Germinal center (tissue), 1 donor: ENCODE data around the gene DLG1.
"Not testable (repeated sequence)": the region's sequence is repeated elsewhere in the genome, so short reads cannot be mapped to it uniquely, and the experiment has no call there.

Experiments used
- DNase-seq: peaks from one replicate; pipeline ENCODE4 v3.0.0; 2012; ENCODE audit warnings: mixed read lengths, low spot score

Gene DLG1

DNA sequence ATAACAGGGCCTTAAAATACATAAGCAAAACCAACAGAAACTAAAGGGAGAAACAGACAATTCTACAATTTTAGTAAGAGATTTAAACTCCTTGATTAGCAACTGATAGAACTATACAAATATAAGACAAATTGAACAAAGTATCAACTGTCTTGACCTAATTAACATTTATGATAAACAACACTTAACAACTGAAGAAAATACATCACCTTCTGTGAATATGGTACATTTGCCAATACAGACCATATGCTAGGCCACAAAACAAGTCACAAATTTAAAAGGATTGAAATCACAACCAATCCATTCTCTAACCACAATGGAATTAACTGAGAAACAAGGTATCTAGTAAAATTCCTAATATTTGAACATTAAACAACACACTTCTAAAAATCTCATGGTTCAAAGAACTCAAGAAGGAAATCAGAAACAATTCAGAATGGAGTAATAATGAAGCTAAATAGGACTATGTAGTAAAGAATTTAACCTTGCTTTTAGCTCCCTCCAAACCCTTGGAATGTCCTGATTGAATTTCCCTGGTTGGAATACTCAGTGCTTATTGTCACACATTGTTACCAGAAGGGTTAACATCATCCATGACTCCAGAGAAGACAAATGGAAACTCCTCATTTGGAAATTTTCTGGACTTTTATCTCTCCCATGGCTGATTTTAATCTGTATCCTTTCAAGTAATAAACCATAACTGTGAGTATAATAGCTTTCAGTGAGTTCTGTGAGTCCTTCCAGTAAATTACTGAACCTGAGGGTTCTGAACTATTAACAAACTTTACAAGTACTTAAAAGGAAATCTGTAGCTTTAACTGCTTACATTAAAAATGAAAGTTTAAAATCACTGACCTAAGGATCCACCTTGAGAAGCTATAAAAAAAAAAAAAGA is 88.8 kb downstream of the DLG1 start:
- no peak for DNase-seq

DNA sequence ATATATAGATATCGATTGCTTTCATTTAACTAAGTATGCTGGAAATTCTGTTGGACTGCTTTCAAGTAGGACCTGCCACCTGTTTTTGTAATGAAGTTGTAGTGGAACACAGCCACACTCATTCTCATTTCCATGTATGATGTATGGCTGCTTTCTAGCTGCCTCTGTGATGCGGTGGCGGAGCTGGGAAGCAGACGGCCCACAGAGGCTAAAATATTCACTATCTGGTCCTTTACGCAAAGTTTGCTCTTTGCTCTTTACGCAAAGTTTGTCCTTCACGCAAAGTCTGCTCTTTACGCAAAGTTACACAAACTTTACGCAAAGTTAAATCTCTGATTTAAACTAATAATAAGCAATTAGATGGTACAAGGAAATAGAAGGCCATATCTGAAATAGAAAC is 91.5 kb downstream of the DLG1 start:
- no peak for DNase-seq

DNA sequence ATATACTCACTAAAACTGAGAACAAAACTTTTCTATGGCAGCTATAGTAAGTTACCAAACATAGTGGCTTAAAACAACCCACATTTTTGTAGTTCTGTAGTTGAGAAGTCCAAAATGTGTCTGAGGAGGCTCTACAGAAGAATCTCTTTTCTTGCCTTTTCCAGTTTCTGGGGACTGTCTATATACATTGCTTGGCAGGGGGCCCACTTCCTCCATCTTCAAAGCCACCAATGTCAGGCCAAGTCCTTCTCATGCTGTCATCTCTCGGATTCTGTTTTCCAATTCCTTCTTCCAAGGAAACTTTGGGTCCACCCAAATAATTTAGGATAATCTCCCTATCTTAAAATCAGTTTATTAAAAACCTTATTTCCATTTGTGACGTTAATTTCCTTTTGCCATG is 92.7 kb downstream of the DLG1 start:
- DNase-seq, result no peak

DNA sequence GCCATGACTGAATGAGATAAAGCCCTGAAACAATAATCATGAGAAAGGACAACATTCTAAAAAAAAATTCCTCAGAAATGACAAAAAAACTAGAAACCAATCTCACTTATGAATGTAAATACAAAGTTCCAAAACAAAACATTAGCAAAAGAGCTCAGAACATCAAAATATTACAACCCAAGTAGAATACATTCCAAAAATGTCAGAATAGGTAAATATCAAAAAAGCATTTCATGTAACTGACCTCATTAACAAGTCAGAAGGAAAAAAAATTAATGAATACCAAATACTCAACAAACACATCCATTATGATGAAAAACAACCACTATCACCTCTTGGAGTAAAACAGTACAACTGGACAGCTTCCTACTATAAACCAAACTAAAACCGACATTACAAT is 93.1 kb downstream of the DLG1 start:
- DNase-seq, result no peak

DNA sequence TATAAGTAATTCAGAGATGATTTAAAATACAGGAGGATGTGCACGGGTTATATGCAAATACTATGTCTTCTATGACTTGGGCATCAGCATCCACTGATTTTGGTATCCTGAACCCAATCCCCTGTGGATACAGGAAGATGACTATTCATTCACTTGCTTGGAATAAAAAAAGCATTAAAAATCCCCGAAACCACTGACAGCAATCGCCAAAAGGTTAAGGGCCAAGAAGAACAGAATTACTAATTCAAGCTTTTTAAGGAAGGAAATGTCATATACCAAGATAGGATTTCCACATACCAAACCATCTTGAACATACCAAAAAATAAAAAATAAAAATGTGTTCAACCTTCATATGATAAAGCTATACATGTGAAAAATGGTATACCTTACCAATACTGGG is 93.7 kb downstream of the DLG1 start:
- no peak for DNase-seq

DNA sequence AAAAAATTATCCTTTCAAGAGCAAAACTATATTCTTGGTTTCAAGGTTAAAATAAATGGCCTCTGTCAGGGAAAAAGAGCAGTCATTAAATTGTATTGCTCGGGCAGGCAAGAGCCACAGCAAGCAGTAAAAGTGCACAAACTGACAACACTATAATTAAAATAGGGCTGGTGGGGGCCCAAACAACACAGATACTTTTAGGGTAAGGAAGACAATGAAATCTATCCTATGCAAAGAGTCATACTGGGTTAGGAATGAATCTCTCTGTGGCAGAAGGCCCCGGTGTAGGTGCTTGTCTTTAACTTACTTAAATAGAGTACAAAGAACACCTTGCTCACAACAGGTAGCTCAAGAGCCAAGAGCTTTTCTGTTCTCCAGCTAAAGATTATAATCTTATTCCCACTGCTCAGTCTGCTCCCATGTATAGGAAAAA is 94.7 kb downstream of the DLG1 start:
- DNase-seq, result no peak

DNA sequence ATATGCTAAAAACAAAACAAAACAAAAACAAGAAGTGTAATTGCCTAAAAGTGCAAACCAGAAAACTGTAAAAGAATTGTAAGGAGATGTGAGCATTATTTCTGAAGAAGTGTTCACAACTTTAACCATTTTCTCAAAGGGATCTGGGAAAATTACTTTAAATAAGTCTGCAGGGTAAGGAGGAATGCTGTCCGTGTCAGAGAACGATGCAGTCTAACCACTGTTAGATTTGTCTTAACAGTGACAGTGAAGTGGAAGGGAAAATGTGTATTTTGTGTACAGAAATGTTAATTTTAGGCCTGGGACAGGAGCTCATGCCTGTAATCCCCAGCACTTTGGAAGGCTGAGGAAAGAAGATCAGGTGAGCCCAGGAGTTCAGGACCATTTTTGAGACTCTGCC is 95.7 kb downstream of the DLG1 start:
- no peak for DNase-seq

DNA sequence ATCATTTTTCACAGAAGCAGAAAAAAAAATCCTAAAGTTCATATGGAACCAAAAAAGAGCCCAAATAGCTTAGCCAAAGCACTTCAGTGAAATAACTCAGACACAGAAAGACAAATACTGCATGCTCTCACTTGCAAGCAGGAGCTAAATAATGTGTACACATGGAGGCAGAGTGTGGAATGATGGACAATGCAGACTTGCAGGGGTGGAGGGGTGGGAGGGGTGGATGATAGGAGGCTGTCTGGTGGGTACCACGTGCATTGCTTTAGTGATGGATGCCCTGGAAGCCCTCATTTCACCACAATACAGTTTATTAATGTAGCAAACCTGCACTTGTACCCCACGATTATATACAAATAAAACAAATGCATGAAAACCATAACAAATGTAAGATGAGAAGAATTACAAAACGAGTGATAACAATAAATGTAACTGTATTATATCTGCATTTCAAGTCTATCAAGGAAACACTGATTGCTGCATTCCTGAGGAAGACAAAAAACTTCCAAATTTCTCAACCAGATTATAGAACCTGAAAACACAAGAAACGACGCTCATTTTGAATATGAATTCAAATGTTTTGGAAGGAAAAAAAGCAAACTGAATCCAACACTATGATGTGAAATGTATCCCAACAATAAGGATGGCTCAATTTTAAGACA is 96.5 kb downstream of the DLG1 start:
- DNase-seq, result no peak

DNA sequence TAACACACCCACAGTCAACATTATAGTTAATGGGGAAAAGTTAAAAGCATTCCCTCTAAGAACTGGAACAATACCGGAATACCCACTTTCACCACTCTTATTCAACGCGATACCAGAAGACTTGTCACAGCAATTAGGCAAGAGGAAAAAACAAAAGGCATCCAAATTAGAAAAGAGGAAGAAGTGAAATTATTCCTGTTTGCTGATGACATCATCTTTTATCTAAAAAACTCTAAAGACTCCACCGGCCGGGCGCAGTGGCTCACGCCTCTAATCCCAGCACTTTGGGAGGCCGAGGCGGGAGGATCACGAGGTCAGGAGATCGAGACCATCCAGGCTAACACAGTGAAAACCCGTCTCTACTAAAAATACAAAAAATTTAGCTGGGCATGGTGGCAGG is 97.6 kb downstream of the DLG1 start:
- not testable (repeated sequence) for DNase-seq

DNA sequence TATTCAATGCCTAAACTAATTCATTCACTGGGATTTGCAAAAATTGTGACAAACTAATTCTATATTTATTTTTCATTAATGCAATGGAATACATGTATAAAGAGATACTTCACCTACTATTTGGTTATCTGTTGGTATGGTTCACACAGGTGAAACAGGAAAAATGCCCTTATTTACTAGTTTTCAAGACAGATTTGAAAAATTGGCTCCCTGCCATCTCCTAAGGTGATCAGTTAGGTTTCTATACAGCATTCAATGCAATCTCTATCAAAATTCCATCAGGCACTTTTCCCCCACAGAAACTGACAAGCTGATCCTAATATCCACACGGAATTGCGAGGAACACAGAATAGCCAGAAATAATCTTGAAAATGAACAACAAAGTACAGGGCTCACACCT is 101.1 kb downstream of the DLG1 start:
- no peak for DNase-seq

DNA sequence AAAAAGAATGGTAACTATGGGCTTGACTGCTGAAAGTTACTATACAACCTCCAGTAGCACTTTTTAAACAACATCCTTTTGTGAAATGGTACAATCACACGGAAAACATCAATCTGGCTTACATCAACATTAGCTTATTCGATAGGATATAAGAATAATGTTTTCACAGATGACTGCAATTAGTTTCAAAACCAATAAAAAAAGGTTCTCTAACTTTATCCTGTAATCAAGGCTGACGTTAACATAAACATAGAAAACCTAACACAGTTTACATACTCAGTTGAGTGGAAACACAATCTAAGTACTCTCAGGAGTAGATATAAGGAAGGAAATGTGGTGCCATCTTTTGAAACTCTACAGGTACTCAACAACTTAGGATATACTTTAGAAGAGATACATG is 102.2 kb downstream of the DLG1 start:
- no peak for DNase-seq

DNA sequence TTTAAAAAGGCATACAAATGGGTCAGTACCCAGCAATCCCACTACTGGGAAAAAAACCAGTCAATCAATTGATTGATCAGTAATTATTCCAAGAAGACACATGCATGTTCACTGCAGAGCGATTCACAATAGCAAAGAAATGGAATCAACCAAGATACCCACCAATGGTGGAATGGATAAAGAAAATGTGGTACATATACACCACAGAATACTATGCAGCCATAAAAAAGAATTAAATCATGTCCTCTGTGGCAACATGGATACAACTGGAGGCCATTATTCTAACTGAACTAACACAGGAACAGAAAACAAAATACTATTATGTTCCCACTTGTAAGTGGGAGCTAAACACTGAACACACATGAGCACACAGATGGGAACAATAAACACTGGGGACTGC is 103.1 kb downstream of the DLG1 start:
- no peak for DNase-seq

DNA sequence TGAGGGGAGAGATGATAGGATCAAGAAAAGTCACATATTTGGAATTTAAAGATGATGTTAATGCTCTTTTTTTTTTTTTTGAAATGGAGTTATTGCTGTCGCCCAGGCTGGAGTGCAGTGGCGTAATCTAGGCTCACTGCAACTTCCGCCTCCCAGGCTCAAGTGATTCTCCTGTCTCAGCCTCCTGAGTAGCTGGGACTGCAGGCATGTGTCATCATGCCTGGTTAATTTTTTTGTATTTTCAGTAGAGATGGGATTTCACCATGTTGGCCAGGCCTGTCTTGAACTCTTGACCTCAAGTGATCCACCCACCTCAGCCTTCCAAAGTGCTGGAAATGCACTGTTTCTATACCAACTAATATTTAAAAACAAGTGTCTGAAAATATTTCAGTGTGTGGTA is 104.7 kb downstream of the DLG1 start:
- not testable (repeated sequence) for DNase-seq

DNA sequence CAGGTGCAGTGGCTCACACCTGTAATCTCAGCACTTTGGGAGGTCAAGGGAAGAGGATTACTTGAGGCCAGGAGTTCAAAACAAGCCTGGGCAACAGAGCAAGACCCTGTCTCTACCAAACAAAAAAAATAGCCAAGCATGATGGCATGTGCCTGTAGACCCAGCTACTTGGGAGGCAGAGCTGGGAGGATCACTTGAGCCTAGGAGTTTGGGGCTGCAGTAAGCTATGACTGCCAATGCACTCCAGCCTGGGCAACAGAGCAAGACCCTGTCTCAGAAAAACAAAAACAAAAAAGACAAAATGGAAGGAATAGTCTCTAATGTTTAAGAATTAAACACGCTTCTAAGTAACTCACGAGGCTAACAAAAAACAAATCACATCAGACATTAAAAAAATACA is 106.5 kb downstream of the DLG1 start:
- no peak for DNase-seq

DNA sequence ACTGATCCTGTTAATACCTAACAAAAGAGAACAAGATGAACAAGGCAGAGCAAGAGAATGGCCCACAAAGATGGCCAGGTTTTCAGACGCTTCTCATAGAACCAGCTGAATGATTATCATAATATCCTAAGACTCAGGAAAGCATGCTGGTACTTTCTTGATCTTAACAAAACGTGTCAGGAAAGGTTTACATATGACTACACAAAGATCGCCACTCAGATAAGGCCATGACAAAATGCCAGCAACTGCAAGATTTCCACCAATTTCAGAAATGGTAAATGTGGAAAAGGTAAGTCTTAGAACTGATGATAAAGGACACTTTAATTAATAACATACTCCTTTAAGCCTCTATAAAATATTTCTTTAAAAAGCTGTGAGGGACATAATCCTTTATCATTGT is 108.8 kb downstream of the DLG1 start:
- DNase-seq, result no peak

DNA sequence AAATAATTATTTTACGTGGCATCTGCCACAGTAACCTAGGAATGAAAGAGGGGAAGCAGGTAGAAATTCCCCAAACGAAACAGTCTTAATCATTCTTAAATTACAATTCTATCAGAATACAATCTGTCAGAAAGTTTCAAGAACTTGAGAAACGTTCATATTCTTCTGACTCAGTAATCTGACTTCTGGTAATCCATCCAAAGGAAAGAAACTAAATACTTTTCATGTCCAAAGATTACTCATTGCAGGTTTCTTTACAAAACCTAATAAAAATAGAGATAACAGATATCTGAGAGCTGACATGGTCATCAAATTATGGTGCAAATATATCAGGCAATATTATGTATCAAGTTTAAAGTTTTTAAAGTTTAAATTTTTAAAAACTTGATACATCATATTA is 109.4 kb downstream of the DLG1 start:
- no peak for DNase-seq

DNA sequence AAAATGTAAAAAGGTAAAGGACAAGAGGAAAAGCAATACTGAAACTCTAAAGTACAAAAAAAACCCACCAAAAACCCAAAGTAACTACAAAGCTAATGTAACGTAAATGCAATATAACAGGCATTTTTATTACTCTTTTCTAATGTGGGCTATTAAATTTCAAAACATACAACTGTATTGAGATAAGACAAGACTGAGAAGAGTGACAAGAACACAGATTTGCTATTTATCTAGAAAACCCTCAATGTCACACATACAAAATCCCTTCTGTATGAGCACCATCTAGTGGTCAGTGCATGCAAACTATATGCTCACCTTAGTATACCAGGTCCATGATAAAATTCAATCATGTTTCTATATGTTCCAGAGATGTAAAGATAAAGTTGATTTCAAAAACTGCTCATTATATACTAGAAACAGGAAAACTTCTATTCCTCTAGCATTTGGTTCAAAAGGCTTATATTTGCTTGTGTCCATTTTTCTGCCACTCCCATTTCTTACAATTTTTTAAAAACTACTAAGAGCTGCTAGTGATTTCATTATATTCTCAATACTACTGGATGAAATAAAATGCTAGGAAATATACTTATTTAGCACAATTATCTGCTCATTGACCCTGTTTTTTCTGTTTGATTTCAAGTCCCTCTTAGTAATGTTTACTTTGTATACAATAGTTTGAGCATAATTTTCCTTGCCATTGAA is 111.4 kb downstream of the DLG1 start:
- DNase-seq, result peak; percentile 34

DNA sequence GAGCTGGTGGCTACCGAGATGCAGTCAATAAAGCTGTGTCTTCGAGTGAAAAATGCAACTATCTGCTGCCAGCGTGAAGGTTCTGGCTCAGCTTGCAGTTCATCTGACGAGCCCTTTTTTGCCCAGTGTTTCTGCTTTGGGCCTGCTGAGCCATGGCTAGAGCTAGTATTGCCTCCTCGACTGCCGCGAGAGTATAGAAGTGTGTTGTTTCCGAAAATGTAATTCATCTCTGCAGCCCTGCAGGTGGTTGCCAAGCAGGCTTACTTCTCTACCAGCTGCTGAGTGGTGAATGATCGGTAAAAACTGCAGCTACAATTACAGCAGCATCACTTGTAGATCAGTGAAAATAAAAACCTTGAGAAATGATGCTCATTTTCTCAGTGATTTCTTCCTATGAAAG is 114.8 kb downstream of the DLG1 start:
- peak; percentile 3 for DNase-seq

DNA sequence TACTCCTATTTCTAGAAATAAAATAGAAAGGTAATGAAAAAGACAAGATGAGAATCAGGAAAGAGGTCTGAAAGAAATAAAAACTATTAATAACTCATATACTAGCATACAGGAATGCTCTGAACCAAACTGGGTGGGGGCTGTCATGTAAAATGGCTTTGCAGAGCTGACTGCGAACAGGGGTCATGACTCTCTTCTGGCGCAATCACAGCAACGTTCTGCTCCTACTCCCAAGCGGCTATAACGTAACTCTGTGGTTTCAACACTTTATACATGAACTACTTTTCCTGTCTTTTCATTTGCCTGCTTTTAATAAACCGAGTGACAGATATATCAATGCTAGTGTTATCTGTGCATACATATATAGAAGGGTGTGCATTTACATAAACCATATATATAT is 116.7 kb downstream of the DLG1 start:
- no peak for DNase-seq

DNA sequence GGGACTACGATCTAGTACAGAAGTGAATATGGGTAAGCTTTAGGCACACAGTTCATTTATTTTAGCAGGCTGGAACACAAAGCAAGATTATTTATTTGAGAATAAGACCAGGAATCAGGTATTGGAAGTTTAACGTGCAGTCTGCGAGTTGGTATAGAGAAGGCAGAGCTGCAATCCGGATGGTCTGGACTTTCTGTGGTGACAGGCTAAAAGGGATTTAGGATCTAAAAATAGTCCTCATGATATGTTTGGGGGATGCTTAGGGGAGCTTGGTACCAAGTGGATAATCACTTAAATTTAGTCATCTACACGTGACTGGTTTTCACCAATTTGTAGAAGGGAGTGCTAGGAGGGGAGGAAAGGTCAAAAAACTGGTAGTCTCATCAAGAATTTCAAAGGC is 119.4 kb downstream of the DLG1 start:
- DNase-seq, result no peak

DNA sequence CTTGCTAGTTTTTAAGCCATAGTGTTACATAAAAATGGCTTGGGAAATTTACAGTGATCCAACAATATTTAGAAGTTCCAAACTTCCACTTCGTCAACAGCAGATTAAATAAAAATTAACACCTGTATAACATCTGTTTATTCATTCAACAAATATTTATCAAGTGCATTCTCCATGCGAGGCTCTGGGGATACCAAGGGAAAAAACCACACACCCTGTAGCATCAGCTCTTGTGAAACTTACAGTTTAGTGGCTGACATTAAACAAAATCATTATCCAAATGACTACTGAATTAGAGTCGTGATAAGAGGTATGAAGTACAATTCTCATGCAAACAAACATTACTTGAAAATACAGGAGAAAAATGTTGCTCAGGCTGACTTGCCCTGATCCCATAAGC is 122.9 kb downstream of the DLG1 start:
- DNase-seq, result no peak

DNA sequence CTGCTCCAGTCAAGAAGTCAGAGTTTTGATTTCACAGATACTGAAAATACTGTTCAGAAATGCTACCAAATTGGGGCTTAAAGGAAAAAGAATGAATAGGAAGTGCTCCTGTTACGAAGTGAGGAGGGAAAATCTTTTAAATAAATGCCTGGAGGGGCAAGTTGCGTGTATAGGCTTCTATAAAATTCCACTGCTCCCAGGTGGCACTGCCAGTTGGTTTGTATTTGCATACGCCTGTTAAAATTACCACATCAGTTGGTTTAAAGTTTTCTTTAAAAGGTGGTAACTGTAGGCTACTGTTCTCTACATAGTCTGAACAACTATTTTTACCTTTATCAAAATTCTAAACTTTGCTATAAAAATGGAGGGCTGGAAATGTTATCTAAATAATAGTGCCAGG is 123.5 kb downstream of the DLG1 start:
- peak; percentile 14 for DNase-seq

DNA sequence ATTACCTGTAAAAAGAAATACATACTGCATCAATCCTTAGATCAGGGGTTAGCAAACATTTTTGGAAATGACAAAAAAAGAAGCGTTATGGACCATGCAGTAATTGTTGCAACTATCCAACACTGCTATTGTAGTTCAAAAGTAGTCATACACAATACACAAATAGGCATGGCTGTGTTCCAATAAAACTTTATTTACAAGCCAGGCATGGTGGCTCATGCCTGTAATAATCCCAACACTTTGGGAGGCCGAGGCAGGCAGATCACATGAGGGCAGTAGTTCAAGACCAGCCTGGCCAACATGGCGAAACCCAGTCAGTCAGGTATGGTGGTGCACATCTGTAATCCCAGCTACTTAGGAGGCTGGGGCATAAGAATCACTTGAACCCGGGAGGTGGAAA is 124.8 kb downstream of the DLG1 start:
- no peak for DNase-seq
